Adrenal gland (tissue), 5 donors: ENCODE results near the gene PRKACA.

Experiments used
- POLR2A ChIP-seq, 2 donors: fragments of 450-650 bp; IDR thresholded peaks; one replicate each; pipeline ENCODE4 v1.6.1; 2017; ENCODE audit warnings: antibody characterized with exemption in 2 of 2, mild to moderate bottlenecking in 2 of 2, moderate library complexity in 1 of 2
- TF ChIP-seq, protein P1 (sequence below), 6 experiments: fragments of 450-650 bp in 4 of 6; fragments of 200-600 bp in 2 of 6; sonication (generic) in 1 of 6; IDR thresholded peaks; 1 replicate in 5 of 6; 2 replicates in 1 of 6; pipeline versions ENCODE4 v1.5.1 to v1.8.0; 2016 to 2021; ENCODE audit warnings: antibody characterized with exemption in 6 of 6, mild to moderate bottlenecking in 2 of 6, moderate library complexity in 1 of 6
- donor health status: DM: no; HTN: no; CAD: no.

DNA sequence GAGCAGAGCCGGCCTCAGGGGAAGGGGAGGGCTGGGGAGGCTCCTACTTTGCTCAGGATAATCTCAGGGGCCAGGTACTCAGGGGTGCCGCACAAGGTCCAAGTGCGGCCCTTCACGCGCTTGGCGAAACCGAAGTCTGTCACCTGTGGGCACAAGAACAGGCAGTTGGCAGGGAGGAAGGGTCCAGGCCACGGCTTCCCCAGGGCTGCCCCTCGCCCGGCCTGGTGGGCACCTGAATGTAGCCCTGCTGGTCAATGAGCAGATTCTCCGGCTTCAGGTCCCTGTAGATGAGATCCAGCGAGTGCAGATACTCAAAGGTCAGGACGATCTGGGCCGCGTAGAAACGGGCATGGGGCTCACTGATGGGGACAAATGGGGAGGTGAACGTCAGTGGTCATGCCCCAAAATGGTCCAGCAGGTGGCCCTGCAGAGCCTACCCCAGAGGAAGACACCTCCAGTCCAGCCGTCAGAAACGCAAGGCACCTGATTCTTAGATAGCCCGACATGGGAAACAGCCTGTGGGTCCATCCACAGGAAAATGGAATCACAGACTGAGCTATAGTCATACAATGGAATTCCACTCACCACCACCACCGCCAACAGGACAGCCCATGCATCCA, 19.9 kb downstream of the PRKACA start:
- TF ChIP-seq, protein P1, sequence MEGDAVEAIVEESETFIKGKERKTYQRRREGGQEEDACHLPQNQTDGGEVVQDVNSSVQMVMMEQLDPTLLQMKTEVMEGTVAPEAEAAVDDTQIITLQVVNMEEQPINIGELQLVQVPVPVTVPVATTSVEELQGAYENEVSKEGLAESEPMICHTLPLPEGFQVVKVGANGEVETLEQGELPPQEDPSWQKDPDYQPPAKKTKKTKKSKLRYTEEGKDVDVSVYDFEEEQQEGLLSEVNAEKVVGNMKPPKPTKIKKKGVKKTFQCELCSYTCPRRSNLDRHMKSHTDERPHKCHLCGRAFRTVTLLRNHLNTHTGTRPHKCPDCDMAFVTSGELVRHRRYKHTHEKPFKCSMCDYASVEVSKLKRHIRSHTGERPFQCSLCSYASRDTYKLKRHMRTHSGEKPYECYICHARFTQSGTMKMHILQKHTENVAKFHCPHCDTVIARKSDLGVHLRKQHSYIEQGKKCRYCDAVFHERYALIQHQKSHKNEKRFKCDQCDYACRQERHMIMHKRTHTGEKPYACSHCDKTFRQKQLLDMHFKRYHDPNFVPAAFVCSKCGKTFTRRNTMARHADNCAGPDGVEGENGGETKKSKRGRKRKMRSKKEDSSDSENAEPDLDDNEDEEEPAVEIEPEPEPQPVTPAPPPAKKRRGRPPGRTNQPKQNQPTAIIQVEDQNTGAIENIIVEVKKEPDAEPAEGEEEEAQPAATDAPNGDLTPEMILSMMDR (IDR thresholded peaks at IDR 0.05) = peak in 5 of 6 experiments; percentile 21 to 37 (median 29)
- TF ChIP-seq POLR2A (IDR thresholded peaks at IDR 0.05) = no peak
